ENCODE measurements around the gene ZNF669.

GRCh38 chr1:247115141-247115510 lies 11.0 kb upstream of the ZNF669 start:
- TF ChIP-seq, protein P1, sequence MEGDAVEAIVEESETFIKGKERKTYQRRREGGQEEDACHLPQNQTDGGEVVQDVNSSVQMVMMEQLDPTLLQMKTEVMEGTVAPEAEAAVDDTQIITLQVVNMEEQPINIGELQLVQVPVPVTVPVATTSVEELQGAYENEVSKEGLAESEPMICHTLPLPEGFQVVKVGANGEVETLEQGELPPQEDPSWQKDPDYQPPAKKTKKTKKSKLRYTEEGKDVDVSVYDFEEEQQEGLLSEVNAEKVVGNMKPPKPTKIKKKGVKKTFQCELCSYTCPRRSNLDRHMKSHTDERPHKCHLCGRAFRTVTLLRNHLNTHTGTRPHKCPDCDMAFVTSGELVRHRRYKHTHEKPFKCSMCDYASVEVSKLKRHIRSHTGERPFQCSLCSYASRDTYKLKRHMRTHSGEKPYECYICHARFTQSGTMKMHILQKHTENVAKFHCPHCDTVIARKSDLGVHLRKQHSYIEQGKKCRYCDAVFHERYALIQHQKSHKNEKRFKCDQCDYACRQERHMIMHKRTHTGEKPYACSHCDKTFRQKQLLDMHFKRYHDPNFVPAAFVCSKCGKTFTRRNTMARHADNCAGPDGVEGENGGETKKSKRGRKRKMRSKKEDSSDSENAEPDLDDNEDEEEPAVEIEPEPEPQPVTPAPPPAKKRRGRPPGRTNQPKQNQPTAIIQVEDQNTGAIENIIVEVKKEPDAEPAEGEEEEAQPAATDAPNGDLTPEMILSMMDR (IDR thresholded peaks at IDR 0.05) = no peak
- no peak for TF ChIP-seq POLR2A (IDR thresholded peaks at IDR 0.05)
- no peak for TF ChIP-seq EP300 (IDR thresholded peaks at IDR 0.05)
